ENCODE data around the gene FGR.

DNA sequence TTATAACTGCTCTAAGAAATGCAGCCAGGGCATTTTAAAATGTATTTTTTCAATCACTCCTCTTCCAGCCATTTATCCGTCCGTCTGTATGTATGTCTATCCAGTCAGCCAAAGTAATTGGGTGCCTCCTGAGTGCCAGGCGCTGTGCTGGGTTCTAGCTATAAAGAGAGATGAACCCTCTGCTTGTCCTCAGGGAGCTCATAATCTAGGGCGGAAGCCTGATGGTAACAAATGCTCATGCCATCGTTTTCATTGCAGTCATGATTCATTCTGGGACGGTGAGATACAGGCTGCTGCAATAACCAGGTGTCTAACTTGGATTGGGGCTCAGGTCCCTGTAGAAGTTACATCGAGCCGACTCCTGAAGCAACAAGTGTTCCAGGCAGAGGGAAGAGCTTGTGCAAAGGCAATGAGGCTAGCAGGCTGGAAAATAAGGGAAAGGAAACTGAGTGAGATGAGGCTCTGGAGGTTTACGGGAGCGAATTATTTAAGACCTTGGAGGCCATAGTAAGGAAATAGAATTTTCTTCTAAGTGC, 25.4 kb upstream of the FGR start:
- TF ChIP-seq GATA2 (IDR thresholded peaks at IDR 0.05; ENCODE audit: low read depth, low read length) (no peak), GATA3 (IDR thresholded peaks at IDR 0.05; ENCODE audit: low read depth, low read length) (no peak)

Data from SH-SY5Y (cell line).